HepG2 (cell line): Measurements from ENCODE around the gene XRCC1. TPM values are rescaled to one million over a fixed set of nuclear protein-coding genes. Genes with fewer than 3 reads are reported as not detected.

Source experiments
- JDP2 ChIP-seq: sonication (generic); formaldehyde crosslinking; IDR thresholded peaks from 2 replicates; pipeline ENCODE4 v1.8.1; 2022; ENCODE audit warnings: missing genetic modification reagents, borderline replicate concordance
- KAT2B ChIP-seq: fragments of 150-350 bp; IDR thresholded peaks from 2 replicates; pipeline ENCODE4 v1.6.1; 2014; ENCODE audit warnings: low read depth, low read length, borderline replicate concordance
- MEIS1 ChIP-seq: sonication (generic); formaldehyde crosslinking; IDR thresholded peaks from 2 replicates; pipeline ENCODE4 v1.9.0; 2021; ENCODE audit warnings: mild to moderate bottlenecking, missing genetic modification reagents, moderate library complexity, borderline replicate concordance
- NR2F6 ChIP-seq, 2 experiments: IDR thresholded peaks; 2 replicates each; pipeline ENCODE4 v1.6.1; 2016; ENCODE audit warnings: antibody characterized with exemption in 1 of 2, mild to moderate bottlenecking in 1 of 2
- SALL1 ChIP-seq: sonication (generic); formaldehyde crosslinking; IDR thresholded peaks from 2 replicates; pipeline ENCODE4 v1.8.0; 2022; ENCODE audit warnings: mild to moderate bottlenecking, missing genetic modification reagents
- ZC3H13 ChIP-seq: sonication (generic); formaldehyde crosslinking; IDR thresholded peaks from 2 replicates; pipeline ENCODE4 v1.8.1; 2023; ENCODE audit warnings: mild to moderate bottlenecking, missing genetic modification reagents, moderate library complexity
- ZFY ChIP-seq: sonication (generic); formaldehyde crosslinking; IDR thresholded peaks from 2 replicates; pipeline ENCODE4 v1.4.0; 2020; ENCODE audit warnings: missing genetic modification reagents
- ZNF232 ChIP-seq: sonication (generic); formaldehyde crosslinking; IDR thresholded peaks from 2 replicates; pipeline ENCODE4 v1.4.0; 2020; ENCODE audit warnings: missing genetic modification reagents, borderline replicate concordance
- ZNF607 ChIP-seq: sonication (generic); formaldehyde crosslinking; IDR thresholded peaks from 2 replicates; pipeline ENCODE4 v1.5.1; 2020; ENCODE audit warnings: missing genetic modification reagents, mild to moderate bottlenecking, borderline replicate concordance
- ZNF841 ChIP-seq: sonication (generic); formaldehyde crosslinking; IDR thresholded peaks from 2 replicates; pipeline ENCODE4 v1.8.1; 2023; ENCODE audit warnings: missing genetic modification reagents, borderline replicate concordance
- polyA plus RNA-seq, 8 experiments: library from polyadenylated mRNA; depleted of rRNA in 3 of 8; stranded (reverse) in 7 of 8; unstranded in 1 of 8; fragments of >200 nt; fragmentation: Illumina TruSeq in 4 of 8; extraction: Trizol in 4 of 8; gene quantifications; 2 replicates each; pipeline versions ENCODE4 v1.2.1 to v1.2.3, GENCODE V29; 2011 to 2016; ENCODE audit warnings: low read depth in 4 of 8, missing spikeins in 1 of 8, mixed read lengths in 1 of 8; ENCODE audit not compliant: insufficient read depth in 1 of 8
- total RNA-seq, 5 experiments: library from RNA; depleted of rRNA; stranded (reverse); fragments of >200 nt; fragmentation: Illumina TruSeq; extraction: Trizol; gene quantifications; 2 replicates each; pipeline ENCODE4 v1.2.3, GENCODE V29; 2016; ENCODE audit warnings: low read depth in 1 of 5
- TF ChIP-seq, protein P1 (sequence below): sonication (generic); formaldehyde crosslinking; IDR thresholded peaks from 2 replicates; pipeline ENCODE4 v1.4.0; 2020; ENCODE audit warnings: missing genetic modification reagents, borderline replicate concordance
- TF ChIP-seq, protein P2 (sequence below): IDR thresholded peaks from 2 replicates; pipeline ENCODE4 v1.6.1; 2016; ENCODE audit warnings: missing biosample characterization, missing genetic modification reagents, low read depth
- TF ChIP-seq, protein P3 (sequence below): sonication (generic); formaldehyde crosslinking; IDR thresholded peaks from 2 replicates; pipeline ENCODE4 v1.4.0; 2020; ENCODE audit warnings: missing genetic modification reagents
- TF ChIP-seq, protein P4 (sequence below): sonication (generic); formaldehyde crosslinking; IDR thresholded peaks from 2 replicates; pipeline ENCODE4 v1.4.0; 2020; ENCODE audit warnings: mild to moderate bottlenecking, missing genetic modification reagents
- TF ChIP-seq, protein P5 (sequence below): IDR thresholded peaks from 2 replicates; pipeline ENCODE4 v1.6.1; 2016; ENCODE audit warnings: missing compliant biosample characterization, missing genetic modification reagents, borderline replicate concordance

Gene XRCC1
- total and polyA plus RNA-seq, 2 of the 13 experiments (the other 11 are each of a cell fraction or from before 2014, with no cell fraction given) = 24.7 to 26.3 TPM

DNA sequence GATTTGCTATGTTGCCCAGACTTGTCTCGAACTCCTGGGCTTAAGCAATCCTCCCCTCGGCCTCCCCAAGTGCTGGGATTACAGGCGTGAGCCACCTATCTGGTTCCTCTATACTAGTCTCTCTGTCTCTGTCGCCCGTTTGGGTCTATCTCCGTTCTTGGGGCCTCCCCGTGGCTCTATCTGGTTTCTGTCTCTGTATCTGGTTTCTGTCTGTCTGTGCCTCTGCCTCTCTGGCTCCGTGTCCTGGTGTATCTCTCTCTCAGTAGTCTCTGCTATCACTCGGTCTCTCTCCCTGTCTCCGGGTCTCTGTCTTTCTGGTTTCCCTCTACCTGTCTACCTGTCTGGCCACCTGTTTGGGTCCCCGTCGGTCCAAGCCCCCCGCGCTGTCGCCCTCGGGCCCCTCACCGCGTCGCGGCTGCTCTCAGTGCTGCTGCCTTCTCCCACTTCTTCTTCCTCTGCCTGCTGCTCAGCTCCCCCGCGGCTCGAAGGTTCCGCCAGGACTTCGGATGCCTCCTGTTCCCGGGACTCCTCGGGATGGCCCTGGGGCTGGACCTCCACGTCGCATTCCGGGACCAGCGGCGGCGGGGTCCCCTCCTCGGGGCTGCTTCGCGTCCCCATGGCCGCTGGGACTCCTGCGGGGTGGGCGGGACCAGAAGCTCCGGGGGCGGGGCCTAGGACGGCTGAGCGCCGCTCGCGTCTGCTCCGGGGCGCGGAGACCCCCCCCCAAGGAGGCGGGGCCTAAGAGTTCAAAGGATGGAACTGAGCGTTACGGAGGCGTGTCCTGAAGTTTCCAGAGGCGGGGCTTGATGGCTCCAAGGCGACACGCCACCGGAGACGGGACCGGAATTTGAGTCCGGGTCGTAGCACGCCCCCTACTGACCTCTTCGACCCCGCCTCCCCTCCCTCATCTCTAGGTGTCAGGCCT lies 71.6 kb downstream of the XRCC1 start (continued):
- TF ChIP-seq, protein P1, sequence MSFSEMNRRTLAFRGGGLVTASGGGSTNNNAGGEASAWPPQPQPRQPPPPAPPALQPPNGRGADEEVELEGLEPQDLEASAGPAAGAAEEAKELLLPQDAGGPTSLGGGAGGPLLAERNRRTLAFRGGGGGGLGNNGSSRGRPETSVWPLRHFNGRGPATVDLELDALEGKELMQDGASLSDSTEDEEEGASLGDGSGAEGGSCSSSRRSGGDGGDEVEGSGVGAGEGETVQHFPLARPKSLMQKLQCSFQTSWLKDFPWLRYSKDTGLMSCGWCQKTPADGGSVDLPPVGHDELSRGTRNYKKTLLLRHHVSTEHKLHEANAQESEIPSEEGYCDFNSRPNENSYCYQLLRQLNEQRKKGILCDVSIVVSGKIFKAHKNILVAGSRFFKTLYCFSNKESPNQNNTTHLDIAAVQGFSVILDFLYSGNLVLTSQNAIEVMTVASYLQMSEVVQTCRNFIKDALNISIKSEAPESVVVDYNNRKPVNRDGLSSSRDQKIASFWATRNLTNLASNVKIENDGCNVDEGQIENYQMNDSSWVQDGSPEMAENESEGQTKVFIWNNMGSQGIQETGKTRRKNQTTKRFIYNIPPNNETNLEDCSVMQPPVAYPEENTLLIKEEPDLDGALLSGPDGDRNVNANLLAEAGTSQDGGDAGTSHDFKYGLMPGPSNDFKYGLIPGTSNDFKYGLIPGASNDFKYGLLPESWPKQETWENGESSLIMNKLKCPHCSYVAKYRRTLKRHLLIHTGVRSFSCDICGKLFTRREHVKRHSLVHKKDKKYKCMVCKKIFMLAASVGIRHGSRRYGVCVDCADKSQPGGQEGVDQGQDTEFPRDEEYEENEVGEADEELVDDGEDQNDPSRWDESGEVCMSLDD (CRISPR knock-in tag) = 0 out of 2 replicates have a peak, but pooled peaks have one; percentile 37
- TF ChIP-seq ZC3H13 (CRISPR knock-in tag) (no peak), KAT2B (no peak), ZNF841 (CRISPR knock-in tag) (no peak), SALL1 (CRISPR knock-in tag) (peak; percentile 25; the same call in 1 of the 2 replicates), ZNF232 (peak; percentile 3; the same call in 1 of the 2 replicates), JDP2 (no peak), ZNF607 (peak; percentile 82; the same call in 1 of the 2 replicates), NR2F6 (IDR thresholded peaks at IDR 0.05) (no peak), NR2F6 (CRISPR knock-in tag; IDR thresholded peaks at IDR 0.05) (peak; percentile 31; the same call in 1 of the 2 replicates), MEIS1 (CRISPR knock-in tag) (peak; percentile 63; the same call in 1 of the 2 replicates), ZFY (0 out of 2 replicates have a peak, but pooled peaks have one; percentile 12)
- TF ChIP-seq, protein P2, sequence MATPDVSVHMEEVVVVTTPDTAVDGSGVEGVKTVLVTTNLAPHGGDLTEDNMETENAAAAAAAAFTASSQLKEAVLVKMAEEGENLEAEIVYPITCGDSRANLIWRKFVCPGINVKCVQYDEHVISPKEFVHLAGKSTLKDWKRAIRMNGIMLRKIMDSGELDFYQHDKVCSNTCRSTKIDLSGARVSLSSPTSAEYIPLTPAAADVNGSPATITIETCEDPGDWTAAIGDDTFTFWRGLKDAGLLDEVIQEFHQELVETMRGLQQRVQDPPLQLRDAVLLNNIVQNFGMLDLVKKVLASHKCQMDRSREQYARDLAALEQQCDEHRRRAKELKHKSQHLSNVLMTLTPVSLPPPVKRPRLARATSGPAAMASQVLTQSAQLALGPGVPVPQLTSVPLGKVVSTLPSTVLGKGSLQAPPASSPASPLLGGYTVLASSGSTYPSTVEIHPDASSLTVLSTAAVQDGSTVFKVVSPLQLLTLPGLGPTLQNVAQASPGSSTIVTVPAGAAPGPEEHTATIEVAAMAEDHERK (CRISPR knock-in tag) = no peak
- TF ChIP-seq, protein P3, sequence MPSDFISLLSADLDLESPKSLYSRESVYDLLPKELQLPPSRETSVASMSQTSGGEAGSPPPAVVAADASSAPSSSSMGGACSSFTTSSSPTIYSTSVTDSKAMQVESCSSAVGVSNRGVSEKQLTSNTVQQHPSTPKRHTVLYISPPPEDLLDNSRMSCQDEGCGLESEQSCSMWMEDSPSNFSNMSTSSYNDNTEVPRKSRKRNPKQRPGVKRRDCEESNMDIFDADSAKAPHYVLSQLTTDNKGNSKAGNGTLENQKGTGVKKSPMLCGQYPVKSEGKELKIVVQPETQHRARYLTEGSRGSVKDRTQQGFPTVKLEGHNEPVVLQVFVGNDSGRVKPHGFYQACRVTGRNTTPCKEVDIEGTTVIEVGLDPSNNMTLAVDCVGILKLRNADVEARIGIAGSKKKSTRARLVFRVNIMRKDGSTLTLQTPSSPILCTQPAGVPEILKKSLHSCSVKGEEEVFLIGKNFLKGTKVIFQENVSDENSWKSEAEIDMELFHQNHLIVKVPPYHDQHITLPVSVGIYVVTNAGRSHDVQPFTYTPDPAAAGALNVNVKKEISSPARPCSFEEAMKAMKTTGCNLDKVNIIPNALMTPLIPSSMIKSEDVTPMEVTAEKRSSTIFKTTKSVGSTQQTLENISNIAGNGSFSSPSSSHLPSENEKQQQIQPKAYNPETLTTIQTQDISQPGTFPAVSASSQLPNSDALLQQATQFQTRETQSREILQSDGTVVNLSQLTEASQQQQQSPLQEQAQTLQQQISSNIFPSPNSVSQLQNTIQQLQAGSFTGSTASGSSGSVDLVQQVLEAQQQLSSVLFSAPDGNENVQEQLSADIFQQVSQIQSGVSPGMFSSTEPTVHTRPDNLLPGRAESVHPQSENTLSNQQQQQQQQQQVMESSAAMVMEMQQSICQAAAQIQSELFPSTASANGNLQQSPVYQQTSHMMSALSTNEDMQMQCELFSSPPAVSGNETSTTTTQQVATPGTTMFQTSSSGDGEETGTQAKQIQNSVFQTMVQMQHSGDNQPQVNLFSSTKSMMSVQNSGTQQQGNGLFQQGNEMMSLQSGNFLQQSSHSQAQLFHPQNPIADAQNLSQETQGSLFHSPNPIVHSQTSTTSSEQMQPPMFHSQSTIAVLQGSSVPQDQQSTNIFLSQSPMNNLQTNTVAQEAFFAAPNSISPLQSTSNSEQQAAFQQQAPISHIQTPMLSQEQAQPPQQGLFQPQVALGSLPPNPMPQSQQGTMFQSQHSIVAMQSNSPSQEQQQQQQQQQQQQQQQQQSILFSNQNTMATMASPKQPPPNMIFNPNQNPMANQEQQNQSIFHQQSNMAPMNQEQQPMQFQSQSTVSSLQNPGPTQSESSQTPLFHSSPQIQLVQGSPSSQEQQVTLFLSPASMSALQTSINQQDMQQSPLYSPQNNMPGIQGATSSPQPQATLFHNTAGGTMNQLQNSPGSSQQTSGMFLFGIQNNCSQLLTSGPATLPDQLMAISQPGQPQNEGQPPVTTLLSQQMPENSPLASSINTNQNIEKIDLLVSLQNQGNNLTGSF (CRISPR knock-in tag) = no peak
- TF ChIP-seq, protein P4, sequence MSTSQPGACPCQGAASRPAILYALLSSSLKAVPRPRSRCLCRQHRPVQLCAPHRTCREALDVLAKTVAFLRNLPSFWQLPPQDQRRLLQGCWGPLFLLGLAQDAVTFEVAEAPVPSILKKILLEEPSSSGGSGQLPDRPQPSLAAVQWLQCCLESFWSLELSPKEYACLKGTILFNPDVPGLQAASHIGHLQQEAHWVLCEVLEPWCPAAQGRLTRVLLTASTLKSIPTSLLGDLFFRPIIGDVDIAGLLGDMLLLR = peak; percentile 57; the same call in 1 of the 2 replicates
- TF ChIP-seq, protein P5, sequence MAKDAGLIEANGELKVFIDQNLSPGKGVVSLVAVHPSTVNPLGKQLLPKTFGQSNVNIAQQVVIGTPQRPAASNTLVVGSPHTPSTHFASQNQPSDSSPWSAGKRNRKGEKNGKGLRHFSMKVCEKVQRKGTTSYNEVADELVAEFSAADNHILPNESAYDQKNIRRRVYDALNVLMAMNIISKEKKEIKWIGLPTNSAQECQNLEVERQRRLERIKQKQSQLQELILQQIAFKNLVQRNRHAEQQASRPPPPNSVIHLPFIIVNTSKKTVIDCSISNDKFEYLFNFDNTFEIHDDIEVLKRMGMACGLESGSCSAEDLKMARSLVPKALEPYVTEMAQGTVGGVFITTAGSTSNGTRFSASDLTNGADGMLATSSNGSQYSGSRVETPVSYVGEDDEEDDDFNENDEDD (CRISPR knock-in tag) = no peak
